Liver (tissue), 9 donors: ENCODE measurements around the gene OSBP2. TPM values are rescaled to one million over a fixed set of nuclear protein-coding genes. Genes with fewer than 3 reads are reported as not detected.

ENCODE experiments used
- DNase-seq: peaks from one replicate; pipeline ENCODE4 v3.0.0-alpha.2; 2017; ENCODE audit warnings: low spot score
- H3K27ac ChIP-seq, 2 donors: one replicate each; pipeline ENCODE4 v1.7.0; 2013; ENCODE audit warnings: inconsistent platforms in 2 of 2, low read length in 2 of 2, control low read depth in 1 of 2, low read depth in 1 of 2, mild to moderate bottlenecking in 1 of 2
- H3K27me3 ChIP-seq, 4 donors: one replicate each; pipeline versions ENCODE4 v1.6.1 to v1.7.0; 2013; ENCODE audit warnings: low read length in 3 of 4, inconsistent platforms in 1 of 4, mild to moderate bottlenecking in 1 of 4, moderate library complexity in 1 of 4; ENCODE audit not compliant: control insufficient read depth in 4 of 4, insufficient read depth in 4 of 4
- H3K36me3 ChIP-seq, 4 donors: one replicate each; pipeline versions ENCODE4 v1.6.1 to v1.7.0; 2013; ENCODE audit warnings: low read length in 3 of 4, mild to moderate bottlenecking in 3 of 4, low read depth in 1 of 4, moderate library complexity in 1 of 4; ENCODE audit not compliant: control insufficient read depth in 4 of 4, insufficient read depth in 3 of 4
- H3K4me1 ChIP-seq, 4 donors: one replicate each; pipeline versions ENCODE4 v1.6.1 to v1.7.0; 2013; ENCODE audit warnings: low read length in 3 of 4, mild to moderate bottlenecking in 3 of 4, moderate library complexity in 1 of 4; ENCODE audit not compliant: control insufficient read depth in 4 of 4, insufficient read depth in 4 of 4
- H3K4me3 ChIP-seq, 3 donors: one replicate each; pipeline versions ENCODE4 v1.6.1 to v1.7.0; 2013; ENCODE audit warnings: low read length in 3 of 3, control low read depth in 1 of 3, low read depth in 1 of 3, mild to moderate bottlenecking in 1 of 3
- H3K9ac ChIP-seq, 2 donors: one replicate each; pipeline ENCODE4 v1.7.0; 2013; ENCODE audit warnings: low read length in 2 of 2, mild to moderate bottlenecking in 2 of 2, moderate library complexity in 2 of 2, control low read depth in 1 of 2, low read depth in 1 of 2
- H3K9me3 ChIP-seq, 4 donors: one replicate each; pipeline versions ENCODE4 v1.6.1 to v1.7.0; 2013; ENCODE audit warnings: low read length in 3 of 4; ENCODE audit not compliant: control insufficient read depth in 4 of 4
- ATF3 ChIP-seq: IDR thresholded peaks from 2 replicates; pipeline ENCODE4 v1.6.1; 2016; ENCODE audit warnings: antibody characterized with exemption
- CTCF ChIP-seq: fragments of 150-350 bp; IDR thresholded peaks from 2 replicates; pipeline ENCODE4 v1.5.1; 2017; ENCODE audit warnings: improper control_type of control experiment, low read depth, low read length; ENCODE audit not compliant: missing input control
- EGR1 ChIP-seq, 2 donors: IDR thresholded peaks; 2 replicates each; pipeline ENCODE4 v1.6.1; 2016 to 2018; ENCODE audit warnings: antibody characterized with exemption in 2 of 2, low read depth in 2 of 2
- FOXA1 ChIP-seq: IDR thresholded peaks from 2 replicates; pipeline ENCODE4 v1.6.1; 2016; ENCODE audit warnings: antibody characterized with exemption
- FOXA2 ChIP-seq: IDR thresholded peaks from 2 replicates; pipeline ENCODE4 v1.6.1; 2016; ENCODE audit warnings: antibody characterized with exemption
- HNF4A ChIP-seq, 2 donors: conservative IDR thresholded peaks; 2 replicates each; pipeline ENCODE4 v1.6.1; 2016; ENCODE audit warnings: antibody characterized with exemption in 2 of 2, mild to moderate bottlenecking in 2 of 2
- HNF4G ChIP-seq: IDR thresholded peaks from 2 replicates; pipeline ENCODE4 v1.6.1; 2016; ENCODE audit warnings: antibody characterized with exemption
- JUND ChIP-seq, 2 donors: IDR thresholded peaks; 2 replicates each; pipeline ENCODE4 v1.6.1; 2016; ENCODE audit warnings: antibody characterized with exemption in 2 of 2
- MAX ChIP-seq: IDR thresholded peaks from 2 replicates; pipeline ENCODE4 v1.6.1; 2016; ENCODE audit warnings: antibody characterized with exemption
- RAD21 ChIP-seq, 2 donors: IDR thresholded peaks; 2 replicates each; pipeline ENCODE4 v1.6.1; 2016; ENCODE audit warnings: antibody characterized with exemption in 2 of 2, mild to moderate bottlenecking in 2 of 2
- RXRA ChIP-seq, 2 donors: IDR thresholded peaks; 2 replicates each; pipeline ENCODE4 v1.6.1; 2017 to 2018; ENCODE audit warnings: antibody characterized with exemption in 2 of 2, mild to moderate bottlenecking in 1 of 2
- SP1 ChIP-seq: IDR thresholded peaks from 2 replicates; pipeline ENCODE4 v1.6.1; 2018; ENCODE audit warnings: antibody characterized with exemption, mild to moderate bottlenecking
- YY1 ChIP-seq: IDR thresholded peaks from 2 replicates; pipeline ENCODE4 v1.6.1; 2016; ENCODE audit warnings: antibody characterized with exemption, mild to moderate bottlenecking
- WGBS: extraction: QIAGEN DNeasy Blood & Tissue Kit; methylation state at CpG from one replicate; pipeline ENCODE4 v1.1.7; 2013; 5-methylcytosine and 5-hydroxymethylcytosine counted together
- polyA plus RNA-seq, 2 donors: library from polyadenylated mRNA; stranded (reverse) in 1 of 2; unstranded in 1 of 2; fragments of 200-250 nt in 1 of 2; fragments of >200 nt in 1 of 2; fragmentation: Nextera tagmentation in 1 of 2; extraction: Ambion mirVana in 1 of 2; gene quantifications; one replicate each; pipeline versions ENCODE4 v1.2.1 to v1.2.3, GENCODE V29; 2013 to 2015
- total RNA-seq, 2 donors: library from RNA; depleted of rRNA; stranded (reverse); fragments of >200 nt; gene quantifications; one replicate each; pipeline ENCODE4 v1.2.3, GENCODE V29; 2014
- TF ChIP-seq, protein P1 (sequence below): IDR thresholded peaks from 2 replicates; pipeline ENCODE4 v1.6.1; 2016; ENCODE audit warnings: antibody characterized with exemption, mild to moderate bottlenecking
- TF ChIP-seq, protein P2 (sequence below): IDR thresholded peaks from 2 replicates; pipeline ENCODE4 v1.6.1; 2016; ENCODE audit warnings: antibody characterized with exemption
- donor health status: healthy.
- donor health status: healthy.
- donor health status: healthy.
- donor health status: healthy.
- donor health status: healthy.

Gene OSBP2
- total and polyA plus RNA-seq, 4 donors = 0.43 to 192 (median 0.86) TPM

- no peaks in the 10 kb centered on the region for H3K4me1 ChIP-seq
- H3K9ac ChIP-seq = no peak overlapping the region
- no peak overlapping the region for H3K27ac ChIP-seq
- 94% methylated on average over 14 of the region's 14 CpGs for WGBS
- H3K27me3 ChIP-seq = no peaks in the 10 kb centered on the region
- no peak for DNase-seq
- no peaks in the 10 kb centered on the region for H3K9me3 ChIP-seq
- no peak overlapping the region for H3K4me3 ChIP-seq
- H3K36me3 ChIP-seq = no peaks in the 10 kb centered on the region
- TF ChIP-seq HNF4A (conservative IDR thresholded peaks at IDR 0.05) (no peak), CTCF (no peak), ATF3 (no peak), RAD21 (IDR thresholded peaks at IDR 0.05) (no peak), FOXA2 (no peak), FOXA1 (no peak), YY1 (no peak)
- TF ChIP-seq, protein P1, sequence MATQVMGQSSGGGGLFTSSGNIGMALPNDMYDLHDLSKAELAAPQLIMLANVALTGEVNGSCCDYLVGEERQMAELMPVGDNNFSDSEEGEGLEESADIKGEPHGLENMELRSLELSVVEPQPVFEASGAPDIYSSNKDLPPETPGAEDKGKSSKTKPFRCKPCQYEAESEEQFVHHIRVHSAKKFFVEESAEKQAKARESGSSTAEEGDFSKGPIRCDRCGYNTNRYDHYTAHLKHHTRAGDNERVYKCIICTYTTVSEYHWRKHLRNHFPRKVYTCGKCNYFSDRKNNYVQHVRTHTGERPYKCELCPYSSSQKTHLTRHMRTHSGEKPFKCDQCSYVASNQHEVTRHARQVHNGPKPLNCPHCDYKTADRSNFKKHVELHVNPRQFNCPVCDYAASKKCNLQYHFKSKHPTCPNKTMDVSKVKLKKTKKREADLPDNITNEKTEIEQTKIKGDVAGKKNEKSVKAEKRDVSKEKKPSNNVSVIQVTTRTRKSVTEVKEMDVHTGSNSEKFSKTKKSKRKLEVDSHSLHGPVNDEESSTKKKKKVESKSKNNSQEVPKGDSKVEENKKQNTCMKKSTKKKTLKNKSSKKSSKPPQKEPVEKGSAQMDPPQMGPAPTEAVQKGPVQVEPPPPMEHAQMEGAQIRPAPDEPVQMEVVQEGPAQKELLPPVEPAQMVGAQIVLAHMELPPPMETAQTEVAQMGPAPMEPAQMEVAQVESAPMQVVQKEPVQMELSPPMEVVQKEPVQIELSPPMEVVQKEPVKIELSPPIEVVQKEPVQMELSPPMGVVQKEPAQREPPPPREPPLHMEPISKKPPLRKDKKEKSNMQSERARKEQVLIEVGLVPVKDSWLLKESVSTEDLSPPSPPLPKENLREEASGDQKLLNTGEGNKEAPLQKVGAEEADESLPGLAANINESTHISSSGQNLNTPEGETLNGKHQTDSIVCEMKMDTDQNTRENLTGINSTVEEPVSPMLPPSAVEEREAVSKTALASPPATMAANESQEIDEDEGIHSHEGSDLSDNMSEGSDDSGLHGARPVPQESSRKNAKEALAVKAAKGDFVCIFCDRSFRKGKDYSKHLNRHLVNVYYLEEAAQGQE = no peak
- TF ChIP-seq, protein P2, sequence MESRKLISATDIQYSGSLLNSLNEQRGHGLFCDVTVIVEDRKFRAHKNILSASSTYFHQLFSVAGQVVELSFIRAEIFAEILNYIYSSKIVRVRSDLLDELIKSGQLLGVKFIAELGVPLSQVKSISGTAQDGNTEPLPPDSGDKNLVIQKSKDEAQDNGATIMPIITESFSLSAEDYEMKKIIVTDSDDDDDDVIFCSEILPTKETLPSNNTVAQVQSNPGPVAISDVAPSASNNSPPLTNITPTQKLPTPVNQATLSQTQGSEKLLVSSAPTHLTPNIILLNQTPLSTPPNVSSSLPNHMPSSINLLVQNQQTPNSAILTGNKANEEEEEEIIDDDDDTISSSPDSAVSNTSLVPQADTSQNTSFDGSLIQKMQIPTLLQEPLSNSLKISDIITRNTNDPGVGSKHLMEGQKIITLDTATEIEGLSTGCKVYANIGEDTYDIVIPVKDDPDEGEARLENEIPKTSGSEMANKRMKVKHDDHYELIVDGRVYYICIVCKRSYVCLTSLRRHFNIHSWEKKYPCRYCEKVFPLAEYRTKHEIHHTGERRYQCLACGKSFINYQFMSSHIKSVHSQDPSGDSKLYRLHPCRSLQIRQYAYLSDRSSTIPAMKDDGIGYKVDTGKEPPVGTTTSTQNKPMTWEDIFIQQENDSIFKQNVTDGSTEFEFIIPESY = no peak
These were observed 40.3 kb upstream of the OSBP2 start for GRCh38 chr22:30654361-30654760.

DNA sequence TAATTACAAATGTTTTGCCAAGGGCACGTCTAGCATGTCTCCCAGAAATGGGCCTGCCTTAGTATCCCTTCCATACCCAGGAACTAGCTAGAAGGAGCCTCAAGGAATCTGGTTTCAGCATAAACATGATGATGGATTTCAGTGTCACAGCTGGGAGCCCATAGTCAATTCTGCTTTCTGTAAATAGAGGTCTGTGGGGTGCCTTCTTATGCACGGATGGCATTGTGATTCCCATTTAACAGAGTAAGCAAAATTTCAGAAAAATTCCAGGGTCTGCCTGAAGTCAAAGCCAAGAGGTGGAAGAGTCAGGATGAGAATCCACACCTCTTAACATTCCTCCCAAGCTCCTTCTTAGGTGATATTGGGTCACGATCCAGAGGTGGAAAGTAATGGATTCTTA lies 39.1 kb upstream of the OSBP2 start:
- H3K27ac ChIP-seq = no peak overlapping the region
- H3K36me3 ChIP-seq = no peaks in the 10 kb centered on the region
- no peak overlapping the region for H3K4me3 ChIP-seq
- no peaks in the 10 kb centered on the region for H3K4me1 ChIP-seq
- H3K27me3 ChIP-seq = no peaks in the 10 kb centered on the region
- WGBS = 89% methylated on average over 3 of the region's 3 CpGs
- no peaks in the 10 kb centered on the region for H3K9me3 ChIP-seq
- no peak overlapping the region for H3K9ac ChIP-seq
- no peak for DNase-seq
- TF ChIP-seq HNF4G (no peak), EGR1 (IDR thresholded peaks at IDR 0.05; ENCODE audit: low read depth in 2 of 2) (no peak), HNF4A (conservative IDR thresholded peaks at IDR 0.05) (no peak), YY1 (no peak), RXRA (IDR thresholded peaks at IDR 0.05) (no peak), JUND (IDR thresholded peaks at IDR 0.05) (no peak), SP1 (no peak), MAX (no peak), ATF3 (no peak), CTCF (no peak), FOXA2 (no peak)
- TF ChIP-seq, protein P2 = no peak
- TF ChIP-seq, protein P1 = no peak
